Large intestine (tissue), 3 donors: ENCODE results near the gene CDC25A. TPM values are rescaled to one million over a fixed set of nuclear protein-coding genes. Genes with fewer than 3 reads are reported as not detected.

Experiments used
- DNase-seq, 2 donors: peaks; one replicate each; pipeline versions ENCODE4 v3.0.0 to v3.0.0-alpha.2; 2013
- H3K27ac ChIP-seq: one replicate; pipeline ENCODE4 v1.5.1; 2013; ENCODE audit warnings: low read length
- H3K27me3 ChIP-seq: 2 replicates; pipeline ENCODE4 v1.6.1; 2013; ENCODE audit warnings: low read length; ENCODE audit not compliant: control insufficient read depth, insufficient read depth
- H3K36me3 ChIP-seq: 2 replicates; pipeline ENCODE4 v1.6.1; 2013; ENCODE audit warnings: low read length; ENCODE audit not compliant: control insufficient read depth, insufficient read depth
- H3K4me1 ChIP-seq: one replicate; pipeline ENCODE4 v1.6.1; 2013; ENCODE audit warnings: low read length; ENCODE audit not compliant: control insufficient read depth, insufficient read depth
- H3K4me3 ChIP-seq: one replicate; pipeline ENCODE4 v1.5.1; 2013; ENCODE audit warnings: low read length
- H3K9me3 ChIP-seq: one replicate; pipeline ENCODE4 v1.6.1; 2013; ENCODE audit warnings: mild to moderate bottlenecking, low read depth, low read length, moderate library complexity; ENCODE audit not compliant: control insufficient read depth
- WGBS: methylation state at CpG from one replicate; pipeline ENCODE4 v1.1.5; 2013; ENCODE audit warnings: low lambda C conversion rate; ENCODE audit not compliant: insufficient coverage; 5-methylcytosine and 5-hydroxymethylcytosine counted together
- polyA plus RNA-seq: library from polyadenylated mRNA; unstranded; fragments of 120-200 nt; gene quantifications from one replicate; pipeline ENCODE4 v1.2.1, GENCODE V29; 2013

The CDC25A gene
- polyA plus RNA-seq, 1 donor: 5.3 TPM

DNA sequence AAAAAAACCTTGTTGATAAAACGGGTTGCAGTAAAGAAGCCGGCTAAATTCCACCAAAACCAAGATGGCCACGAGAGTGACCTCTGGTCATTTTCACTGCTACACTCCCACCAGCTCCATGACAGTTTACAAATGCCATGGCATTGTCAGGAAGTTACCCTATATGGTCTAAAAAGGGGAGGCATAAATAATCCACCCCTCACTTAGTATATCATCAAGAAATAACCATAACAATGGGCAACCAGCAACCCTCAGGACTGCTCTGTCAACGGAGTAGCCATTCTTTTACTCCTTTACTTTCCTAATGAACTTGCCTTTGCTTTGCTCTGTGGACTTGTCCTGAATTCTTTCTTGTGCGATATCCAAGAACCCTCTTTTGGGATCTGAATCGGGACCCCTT is 14.4 kb upstream of the CDC25A start:
- no peaks in the 10 kb centered on the region for H3K36me3 ChIP-seq
- no peak overlapping the region for H3K4me3 ChIP-seq

DNA sequence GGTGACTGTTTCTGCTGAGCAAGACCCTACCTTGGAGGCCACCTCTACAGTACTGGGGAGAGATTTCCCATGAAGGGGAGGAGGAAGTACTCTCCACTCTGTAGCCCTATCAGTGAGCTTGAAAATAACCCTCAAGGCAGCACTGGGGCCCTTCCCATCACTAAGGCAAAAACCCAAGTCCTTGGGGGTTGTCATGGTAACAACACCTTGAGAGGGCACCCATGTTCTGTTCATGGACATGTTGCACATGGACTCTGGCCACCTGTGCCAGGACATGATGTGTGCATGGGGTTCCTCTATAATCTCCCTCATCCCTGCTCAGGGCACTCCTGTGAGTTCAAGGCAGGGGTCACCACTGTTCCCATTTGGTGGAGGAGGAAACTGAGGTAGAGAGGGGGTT is 10.9 kb upstream of the CDC25A start:
- no peaks in the 10 kb centered on the region for H3K36me3 ChIP-seq
- H3K4me3 ChIP-seq: no peak overlapping the region
- H3K27me3 ChIP-seq: no peaks in the 10 kb centered on the region
- no peak for DNase-seq
- no peak overlapping the region for H3K27ac ChIP-seq
- no peaks in the 10 kb centered on the region for H3K4me1 ChIP-seq
- H3K9me3 ChIP-seq: no peaks in the 10 kb centered on the region

More for the DNA sequence above, 14.4 kb upstream of the CDC25A start:
- H3K9me3 ChIP-seq: no peaks in the 10 kb centered on the region
- DNase-seq: no peak
- WGBS: 53% methylated on average over 3 of the region's 6 CpGs
- H3K27me3 ChIP-seq: no peaks in the 10 kb centered on the region
- no peaks in the 10 kb centered on the region for H3K4me1 ChIP-seq
- H3K27ac ChIP-seq: no peak overlapping the region

DNA sequence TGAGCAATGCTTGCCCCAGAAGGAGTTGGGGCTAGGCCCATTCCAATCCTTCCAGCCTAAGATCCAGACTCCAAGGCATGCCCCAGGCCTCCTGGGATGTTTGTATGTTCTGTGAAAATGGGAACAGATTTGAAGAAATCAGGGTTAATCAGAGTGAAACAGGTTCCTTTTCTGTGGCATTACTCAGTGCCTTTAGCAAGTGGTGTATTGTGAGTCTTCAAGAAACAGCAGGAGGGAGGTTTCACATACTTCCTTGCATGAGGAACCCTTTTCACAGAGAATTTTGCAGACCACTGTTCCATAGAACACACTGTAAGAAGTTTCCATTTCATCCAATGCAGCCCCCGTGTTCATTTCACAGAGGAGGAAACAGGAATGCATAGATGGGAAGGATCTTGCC is 8.4 kb upstream of the CDC25A start:
- DNase-seq: no peak
- H3K27me3 ChIP-seq: no peaks in the 10 kb centered on the region
- no peak overlapping the region for H3K27ac ChIP-seq
- H3K4me1 ChIP-seq: no peaks in the 10 kb centered on the region
- WGBS: no CpG with 5 or more reads among the region's 1 CpG
- no peaks in the 10 kb centered on the region for H3K36me3 ChIP-seq
- H3K4me3 ChIP-seq: no peak overlapping the region
- H3K9me3 ChIP-seq: no peaks in the 10 kb centered on the region

DNA sequence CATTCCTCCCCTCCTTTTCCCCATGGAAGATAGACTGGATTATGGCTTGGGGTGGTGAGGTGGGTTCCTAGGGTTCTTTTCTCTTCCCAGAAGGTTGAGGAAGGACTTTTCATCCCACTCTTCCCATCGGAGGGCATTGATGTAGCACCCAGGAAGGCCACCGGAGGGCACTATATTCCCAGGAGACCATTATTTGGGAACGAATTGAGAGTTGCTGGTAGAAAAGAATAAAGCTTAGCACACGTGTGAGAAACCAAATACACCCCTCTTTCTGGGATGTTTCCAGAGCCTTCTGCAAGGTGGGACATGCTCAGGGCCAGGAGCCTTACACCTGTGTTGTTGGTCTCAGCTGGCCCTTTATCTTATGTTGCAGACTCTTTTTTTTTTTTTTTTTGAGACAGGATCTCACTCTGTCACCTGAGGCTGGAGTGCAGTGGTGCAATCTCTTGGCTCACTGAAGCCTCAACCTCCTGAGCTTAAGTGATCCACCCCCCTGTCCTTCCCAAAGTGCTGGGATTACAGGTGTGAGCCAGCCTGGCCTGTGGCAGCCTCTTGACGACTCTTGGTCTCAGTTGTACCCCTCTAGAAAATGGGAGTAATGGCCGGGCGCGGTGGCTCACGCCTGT is 6.3 kb upstream of the CDC25A start:
- Histone ChIP-seq H3K27ac (no peak overlapping the region), H3K27me3 (no peaks in the 10 kb centered on the region), H3K4me3 (no peak overlapping the region), H3K36me3 (no peaks in the 10 kb centered on the region), H3K4me1 (peaks cover 4% of the 10 kb centered on the region), H3K9me3 (no peaks in the 10 kb centered on the region)
- peak; percentile 33 to 54 for DNase-seq
- WGBS: 10% methylated on average over 2 of the region's 9 CpGs

DNA sequence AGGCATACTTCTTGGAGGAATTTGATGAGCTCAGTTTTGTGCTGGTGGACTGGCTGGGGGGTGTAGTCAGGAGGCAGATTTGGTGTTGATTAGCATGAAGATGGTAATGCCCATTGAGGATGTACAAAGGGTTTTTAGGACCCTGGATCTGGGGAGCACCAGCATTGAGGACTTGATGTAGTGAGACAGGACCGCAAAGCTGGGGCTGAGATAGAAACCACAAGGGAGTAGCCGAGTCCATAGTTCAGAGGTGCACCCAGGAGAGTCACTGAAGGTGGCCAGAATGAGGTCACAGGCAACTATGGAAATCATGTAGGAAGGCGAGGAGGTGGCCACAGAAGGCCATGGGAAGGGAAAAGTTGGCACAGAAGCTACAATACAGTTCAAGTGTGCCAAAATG is 2.7 kb upstream of the CDC25A start:
- no peak overlapping the region for H3K4me3 ChIP-seq
- no peaks in the 10 kb centered on the region for H3K9me3 ChIP-seq
- H3K27me3 ChIP-seq: no peaks in the 10 kb centered on the region
- peaks cover 10% of the 10 kb centered on the region for H3K4me1 ChIP-seq
- H3K27ac ChIP-seq: no peak overlapping the region
- WGBS: 33% methylated on average over 1 of the region's 3 CpGs
- H3K36me3 ChIP-seq: no peaks in the 10 kb centered on the region
- peak; percentile 64 to 73 for DNase-seq

DNA sequence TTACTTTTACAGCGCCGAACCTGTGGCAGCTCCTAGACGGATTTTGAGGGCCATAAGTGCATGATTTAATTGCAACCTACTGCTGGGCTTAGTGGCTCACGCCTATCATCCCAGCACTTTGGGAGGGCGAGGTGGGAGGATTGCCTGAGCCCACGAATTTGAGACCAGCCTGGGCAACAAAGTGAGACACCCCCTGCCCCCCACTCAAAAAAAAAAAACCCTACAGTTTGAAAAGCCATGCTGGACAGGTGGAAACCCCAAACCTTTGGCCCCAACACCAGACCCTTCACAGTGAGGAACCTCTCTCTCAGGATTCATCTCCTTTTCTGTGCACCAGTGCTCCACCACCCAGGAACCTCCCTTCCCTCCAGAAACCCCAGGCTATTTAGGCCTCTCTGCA is 1.1 kb upstream of the CDC25A start:
- Histone ChIP-seq H3K27ac (no peak overlapping the region), H3K9me3 (no peaks in the 10 kb centered on the region), H3K4me1 (peaks cover 16% of the 10 kb centered on the region), H3K27me3 (no peaks in the 10 kb centered on the region), H3K4me3 (no peak overlapping the region), H3K36me3 (peaks cover 4% of the 10 kb centered on the region)
- no CpG with 5 or more reads among the region's 6 CpGs for WGBS
- no peak for DNase-seq

DNA sequence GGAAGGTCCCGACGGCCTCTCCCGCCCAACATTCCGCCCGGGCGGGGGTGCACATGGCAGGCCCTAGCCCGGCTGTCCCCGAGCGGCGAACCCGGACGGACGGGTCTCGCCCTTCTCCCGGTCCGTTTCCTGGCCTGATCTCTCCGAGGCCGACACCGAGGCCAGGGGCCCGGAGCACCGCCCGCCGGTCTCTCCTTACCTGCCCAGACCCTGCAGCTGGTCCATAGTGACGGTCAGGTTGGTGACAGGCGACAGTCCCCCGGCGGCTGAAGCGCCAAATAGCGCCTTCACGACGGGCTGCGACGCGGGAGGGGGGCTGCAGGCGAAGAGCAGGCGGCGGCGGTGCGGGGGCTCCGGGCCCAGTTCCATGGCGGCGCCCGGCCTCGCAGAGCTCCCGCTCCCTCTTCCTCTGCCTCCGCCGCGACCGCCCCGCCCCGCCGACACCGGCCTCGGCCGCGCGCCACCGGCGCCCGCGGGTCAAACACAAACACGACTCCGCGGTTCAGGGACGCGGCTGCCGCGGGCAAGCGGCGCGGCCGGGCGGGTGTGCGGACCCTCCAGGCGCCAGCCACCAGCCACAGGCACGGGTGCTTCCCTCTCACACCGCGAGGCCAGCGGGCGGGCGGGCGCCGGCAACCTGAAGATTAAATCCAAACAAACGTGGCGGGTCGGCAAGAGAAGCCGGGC is 495 bp downstream of the CDC25A start:
- Histone ChIP-seq H3K27ac (peak overlapping the region; percentile 31), H3K36me3 (peaks cover 6% of the 10 kb centered on the region), H3K27me3 (no peaks in the 10 kb centered on the region), H3K4me3 (peak overlapping the region; percentile 79), H3K4me1 (peaks cover 16% of the 10 kb centered on the region), H3K9me3 (no peaks in the 10 kb centered on the region)
- DNase-seq: peak; percentile 31 to 47
- WGBS: no CpG with 5 or more reads among the region's 87 CpGs

DNA sequence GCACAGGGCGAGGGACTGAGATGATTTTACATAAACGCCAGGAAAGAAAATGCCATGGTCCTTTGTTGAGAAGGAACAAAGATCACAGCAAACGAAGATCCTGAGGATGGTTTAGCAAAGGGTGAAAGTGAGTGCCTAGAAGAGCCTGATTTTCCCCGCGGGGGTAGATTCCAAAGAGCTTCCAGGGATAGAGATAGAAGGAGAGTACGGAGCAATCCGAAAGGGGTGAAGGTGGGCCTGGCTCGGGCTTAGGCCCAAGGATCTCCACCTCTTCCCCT is 977 bp downstream of the CDC25A start:
- Histone ChIP-seq H3K36me3 (peaks cover 10% of the 10 kb centered on the region), H3K27ac (no peak overlapping the region), H3K4me3 (peak overlapping the region; percentile 77), H3K4me1 (peaks cover 16% of the 10 kb centered on the region), H3K27me3 (no peaks in the 10 kb centered on the region), H3K9me3 (no peaks in the 10 kb centered on the region)
- no CpG with 5 or more reads among the region's 8 CpGs for WGBS
- DNase-seq: no peak

DNA sequence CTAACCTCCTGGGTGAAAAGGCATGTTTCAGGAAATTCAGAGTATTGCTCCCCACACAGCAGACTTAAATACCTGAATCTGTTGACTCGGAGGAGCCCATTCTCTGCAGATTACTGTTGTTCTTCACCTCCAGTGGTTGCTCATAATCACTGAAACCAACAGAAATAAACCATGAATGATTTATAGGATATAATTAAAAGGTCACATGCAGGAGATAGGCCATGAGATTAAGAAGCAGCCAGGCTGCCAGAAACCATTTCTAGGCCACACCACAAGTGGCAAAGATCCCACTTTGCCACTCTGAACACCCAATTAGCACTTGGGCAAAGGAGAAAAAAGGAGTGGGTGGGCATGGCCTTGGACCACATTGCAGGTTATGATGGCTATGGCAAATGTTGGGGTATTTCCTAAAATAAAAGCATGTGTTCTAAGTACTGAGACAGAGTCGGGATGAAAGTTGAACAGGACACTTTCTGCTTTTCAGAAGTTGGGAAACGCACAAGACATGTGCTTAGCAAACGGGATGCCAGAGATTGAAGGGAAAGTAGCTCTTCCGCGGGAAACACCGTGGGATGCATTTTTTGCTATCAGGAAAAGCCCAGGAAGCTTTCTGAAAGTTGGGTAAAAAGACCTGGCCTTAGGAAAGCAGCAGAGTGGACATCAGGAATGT is 1.5 kb downstream of the CDC25A start:
- H3K36me3 ChIP-seq: peaks cover 10% of the 10 kb centered on the region
- DNase-seq: peak in 1 of 2 donors; percentile 20
- WGBS: no CpG with 5 or more reads among the region's 7 CpGs
- H3K9me3 ChIP-seq: no peaks in the 10 kb centered on the region
- no peak overlapping the region for H3K27ac ChIP-seq
- H3K27me3 ChIP-seq: no peaks in the 10 kb centered on the region
- peaks cover 16% of the 10 kb centered on the region for H3K4me1 ChIP-seq
- H3K4me3 ChIP-seq: peak overlapping the region; percentile 77

DNA sequence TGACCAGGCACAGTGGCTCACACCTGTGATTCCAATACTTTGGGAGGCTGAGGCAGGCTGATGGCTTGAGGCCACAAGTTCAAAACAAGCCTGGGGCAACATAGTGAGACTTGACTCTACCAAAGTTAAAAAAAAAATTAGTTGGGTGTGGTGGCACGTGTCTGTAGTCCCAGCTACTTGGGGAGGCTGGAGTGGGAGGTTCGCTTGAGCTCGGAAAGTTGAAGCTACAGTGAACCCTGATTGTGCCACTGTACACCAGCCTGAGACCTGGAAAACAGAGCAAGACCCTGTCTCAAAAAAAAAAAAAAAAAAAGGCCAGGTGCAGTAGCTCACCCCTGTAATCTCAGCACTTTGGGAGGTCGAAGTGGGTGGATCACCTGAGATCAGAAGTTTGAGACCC is 3.1 kb downstream of the CDC25A start:
- no peaks in the 10 kb centered on the region for H3K27me3 ChIP-seq
- H3K4me3 ChIP-seq: no peak overlapping the region
- H3K27ac ChIP-seq: no peak overlapping the region
- no CpG with 5 or more reads among the region's 4 CpGs for WGBS
- no peak for DNase-seq
- peaks cover 14% of the 10 kb centered on the region for H3K36me3 ChIP-seq
- peaks cover 12% of the 10 kb centered on the region for H3K4me1 ChIP-seq
- no peaks in the 10 kb centered on the region for H3K9me3 ChIP-seq

DNA sequence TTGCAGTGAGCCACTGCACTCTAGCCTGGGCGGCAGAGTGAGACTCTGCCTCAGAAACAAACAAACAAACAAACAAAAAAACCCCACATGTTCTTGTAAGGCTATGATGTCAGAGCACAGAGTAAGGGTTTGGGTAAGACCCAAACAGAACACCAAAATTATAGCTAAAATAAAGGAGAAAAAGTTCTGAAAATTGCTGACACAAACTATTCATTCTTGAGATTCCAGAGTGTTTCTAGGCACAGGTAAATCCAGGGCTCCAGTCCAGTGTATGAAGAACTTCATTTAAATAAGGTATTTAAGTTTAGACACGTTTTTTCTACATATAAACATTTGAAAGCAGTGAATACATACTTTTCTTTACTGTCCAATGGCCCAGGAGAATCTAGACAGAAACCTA is 3.9 kb downstream of the CDC25A start:
- Histone ChIP-seq H3K9me3 (no peaks in the 10 kb centered on the region), H3K4me3 (no peak overlapping the region), H3K27me3 (no peaks in the 10 kb centered on the region), H3K4me1 (peaks cover 12% of the 10 kb centered on the region), H3K36me3 (peaks cover 21% of the 10 kb centered on the region), H3K27ac (no peak overlapping the region)
- no peak for DNase-seq
- WGBS: 100% methylated on average over 2 of the region's 2 CpGs
